ENCODE results near the gene ARHGAP31. TPM values are rescaled to one million over a fixed set of nuclear protein-coding genes. Genes with fewer than 3 reads are reported as not detected.

The ARHGAP31 gene
- total and polyA plus RNA-seq, 2 donors from 2014 or later = 3.2 to 28.7 TPM

GRCh38 chr3:119322835-119323722 lies 28.9 kb downstream of the ARHGAP31 start:
- Histone ChIP-seq H3K9me3 (ENCODE audit: control insufficient read depth in 2 of 3, insufficient read depth in 1 of 3, low read length in 3 of 3) (no peaks in the 10 kb centered on the region), H3K36me3 (ENCODE audit: control insufficient read depth in 2 of 3, insufficient read depth in 3 of 3, low read length in 3 of 3) (no peaks in the 10 kb centered on the region), H3K27me3 (ENCODE audit: control insufficient read depth, insufficient read depth, low read length) (no peaks in the 10 kb centered on the region), H3K4me3 (ENCODE audit: low read length in 3 of 3) (peak overlapping the region; percentile 52 to 69 (median 56)), H3K27ac (ENCODE audit: low read depth in 2 of 2, low read length in 2 of 2) (peak overlapping the region; percentile 76 to 89), H3K4me1 (ENCODE audit: control insufficient read depth in 2 of 3, insufficient read depth in 2 of 3, low read depth in 1 of 3, low read length in 3 of 3) (peaks cover 0 to 8% (median 5%) of the 10 kb centered on the region in 3 donors), H3K9ac (ENCODE audit: low read length in 3 of 3) (peak overlapping the region; percentile 41 to 72 (median 45))
- DNase-seq (peak; percentile 93 to 96 (median 95)), FAIRE-seq (no peak)
- TF ChIP-seq, protein P1, sequence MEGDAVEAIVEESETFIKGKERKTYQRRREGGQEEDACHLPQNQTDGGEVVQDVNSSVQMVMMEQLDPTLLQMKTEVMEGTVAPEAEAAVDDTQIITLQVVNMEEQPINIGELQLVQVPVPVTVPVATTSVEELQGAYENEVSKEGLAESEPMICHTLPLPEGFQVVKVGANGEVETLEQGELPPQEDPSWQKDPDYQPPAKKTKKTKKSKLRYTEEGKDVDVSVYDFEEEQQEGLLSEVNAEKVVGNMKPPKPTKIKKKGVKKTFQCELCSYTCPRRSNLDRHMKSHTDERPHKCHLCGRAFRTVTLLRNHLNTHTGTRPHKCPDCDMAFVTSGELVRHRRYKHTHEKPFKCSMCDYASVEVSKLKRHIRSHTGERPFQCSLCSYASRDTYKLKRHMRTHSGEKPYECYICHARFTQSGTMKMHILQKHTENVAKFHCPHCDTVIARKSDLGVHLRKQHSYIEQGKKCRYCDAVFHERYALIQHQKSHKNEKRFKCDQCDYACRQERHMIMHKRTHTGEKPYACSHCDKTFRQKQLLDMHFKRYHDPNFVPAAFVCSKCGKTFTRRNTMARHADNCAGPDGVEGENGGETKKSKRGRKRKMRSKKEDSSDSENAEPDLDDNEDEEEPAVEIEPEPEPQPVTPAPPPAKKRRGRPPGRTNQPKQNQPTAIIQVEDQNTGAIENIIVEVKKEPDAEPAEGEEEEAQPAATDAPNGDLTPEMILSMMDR (IDR thresholded peaks at IDR 0.05; ENCODE audit: borderline replicate concordance, extremely low read depth, insufficient read depth) = peak; percentile 9
- intact Hi-C loops (cut with DNase I) = no loop called here

- no peak for FAIRE-seq
Measured at GRCh38 chr3:119323723-119324085, 29.5 kb downstream of the ARHGAP31 start.

DNA sequence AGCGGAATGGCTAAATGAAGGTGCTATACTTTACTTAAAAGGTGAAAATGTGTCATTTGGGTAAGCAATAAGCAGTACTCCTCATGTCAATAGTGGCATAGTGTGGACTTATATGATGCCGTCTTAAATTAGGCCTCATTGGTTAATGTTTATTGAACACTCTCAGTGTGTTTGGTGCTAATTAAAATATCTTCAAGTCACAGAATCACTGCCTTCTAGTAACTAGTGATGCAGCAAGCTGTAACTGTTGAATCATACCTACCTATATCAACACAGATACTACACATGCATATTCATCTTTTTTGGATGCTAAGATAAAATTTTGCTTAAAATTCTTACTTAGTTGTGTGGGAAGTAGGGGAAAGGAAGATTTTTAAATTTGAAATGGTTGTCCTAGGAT lies 30.7 kb downstream of the ARHGAP31 start:
- Histone ChIP-seq H3K4me3 (ENCODE audit: low read length in 3 of 3) (no peak overlapping the region), H3K9ac (ENCODE audit: low read length in 3 of 3) (no peak overlapping the region), H3K27ac (ENCODE audit: low read depth in 2 of 2, low read length in 2 of 2) (no peak overlapping the region), H3K27me3 (ENCODE audit: control insufficient read depth, insufficient read depth, low read length) (no peaks in the 10 kb centered on the region), H3K36me3 (ENCODE audit: control insufficient read depth in 2 of 3, insufficient read depth in 3 of 3, low read length in 3 of 3) (no peaks in the 10 kb centered on the region), H3K9me3 (ENCODE audit: control insufficient read depth in 2 of 3, insufficient read depth in 1 of 3, low read length in 3 of 3) (no peaks in the 10 kb centered on the region), H3K4me1 (ENCODE audit: control insufficient read depth in 2 of 3, insufficient read depth in 2 of 3, low read depth in 1 of 3, low read length in 3 of 3) (peaks cover 0 to 8% (median 5%) of the 10 kb centered on the region in 3 donors)
- DNase-seq = no peak
- FAIRE-seq = no peak
- intact Hi-C loops (cut with DNase I) = no loop called here
- TF ChIP-seq, protein P1 (IDR thresholded peaks at IDR 0.05; ENCODE audit: borderline replicate concordance, extremely low read depth, insufficient read depth) = no peak

More at GRCh38 chr3:119323723-119324085, 29.5 kb downstream of the ARHGAP31 start:
- TF ChIP-seq, protein P1 (IDR thresholded peaks at IDR 0.05; ENCODE audit: borderline replicate concordance, extremely low read depth, insufficient read depth) = no peak
- DNase-seq = peak in 1 of 5 donors; percentile 16
- H3K4me1 ChIP-seq (ENCODE audit: control insufficient read depth in 2 of 3, insufficient read depth in 2 of 3, low read depth in 1 of 3, low read length in 3 of 3) = peaks cover 0 to 8% (median 5%) of the 10 kb centered on the region in 3 donors
- intact Hi-C loops (cut with DNase I) = no loop called here
- no peaks in the 10 kb centered on the region for H3K27me3 ChIP-seq (ENCODE audit: control insufficient read depth, insufficient read depth, low read length)
- H3K9ac ChIP-seq (ENCODE audit: low read length in 3 of 3) = peak overlapping the region in 2 of 3 donors; percentile 45 to 72
- H3K27ac ChIP-seq (ENCODE audit: low read depth in 2 of 2, low read length in 2 of 2) = peak overlapping the region in 1 of 2 donors; percentile 76
- no peaks in the 10 kb centered on the region for H3K36me3 ChIP-seq (ENCODE audit: control insufficient read depth in 2 of 3, insufficient read depth in 3 of 3, low read length in 3 of 3)
- no peaks in the 10 kb centered on the region for H3K9me3 ChIP-seq (ENCODE audit: control insufficient read depth in 2 of 3, insufficient read depth in 1 of 3, low read length in 3 of 3)
- peak overlapping the region; percentile 52 to 69 (median 56) for H3K4me3 ChIP-seq (ENCODE audit: low read length in 3 of 3)

Data from kidney (tissue), 14 donors.